A549 (cell line): ENCODE measurements around the gene CLDN7. TPM values are rescaled to one million over a fixed set of nuclear protein-coding genes. Genes with fewer than 3 reads are reported as not detected.

Source experiments
- ATAC-seq, 2 experiments: fragments of 200-7000 bp in 1 of 2; fragments of >200 bp in 1 of 2; cut with Nextera tagmentation in 1 of 2; cut with Tn5 transposase in 1 of 2; 3 replicates each; pipeline versions ENCODE4 v1.8.0 to v1.9.1; 2018 to 2020; ENCODE audit warnings: mild to moderate bottlenecking in 1 of 2, moderate library complexity in 1 of 2
- CTCF ChIA-PET: fragments of 300-600 bp; sonication (Branson Sonifier 250); formaldehyde crosslinking; extraction: SDS; loops from one replicate; lab custom pipeline; 2021; ENCODE audit warnings: antibody characterized with exemption, inconsistent platforms; lab: Yijun Ruan, JAX
- POLR2A ChIA-PET: fragments of 350-600 bp; formaldehyde crosslinking; extraction: SDS; loops from one replicate; lab custom pipeline; 2021; ENCODE audit warnings: antibody characterized with exemption, inconsistent platforms; lab: Yijun Ruan, JAX
- DNase-seq, 2 experiments: peaks; one replicate each; pipeline versions ENCODE4 v3.0.0 to v3.0.0-alpha.2; 2011 to 2016; ENCODE audit warnings: low read depth in 1 of 2, low spot score in 1 of 2
- FAIRE-seq: peaks from 2 replicates; lab custom pipeline; 2011; peaks lifted over from hg19 to GRCh38; lab: Jason Lieb, UNC
- H3K27ac ChIP-seq, 2 experiments: fragments of >200 bp; sonication (Bioruptor Twin); formaldehyde crosslinking; 3 replicates each; pipeline ENCODE4 v1.5.1; 2016 to 2017
- H3K4me1 ChIP-seq: fragments of >200 bp; sonication (Bioruptor Twin); formaldehyde crosslinking; 3 replicates; pipeline ENCODE4 v1.6.1; 2016
- H3K4me2 ChIP-seq: fragments of >200 bp; sonication (Bioruptor Twin); formaldehyde crosslinking; 3 replicates; pipeline ENCODE4 v1.6.1; 2016
- H3K4me3 ChIP-seq: fragments of >200 bp; sonication (Bioruptor Twin); formaldehyde crosslinking; 3 replicates; pipeline ENCODE4 v1.5.1; 2016
- H3K9me3 ChIP-seq: fragments of >200 bp; sonication (Bioruptor Twin); formaldehyde crosslinking; 3 replicates; pipeline ENCODE4 v1.6.1; 2016
- EHF ChIP-seq: fragments of 250-450 bp; sonication (Bioruptor Pico); IDR thresholded peaks from 2 replicates; pipeline ENCODE4 v1.5.0; 2020; ENCODE audit warnings: mild to moderate bottlenecking
- GATA3 ChIP-seq: IDR thresholded peaks from 2 replicates; pipeline ENCODE4 v1.6.1; 2012; ENCODE audit warnings: borderline replicate concordance
- HEYL ChIP-seq: fragments of 250-450 bp; sonication (Bioruptor Pico); IDR thresholded peaks from 2 replicates; pipeline ENCODE4 v1.8.0; 2021; ENCODE audit warnings: mild to moderate bottlenecking, moderate library complexity
- HOXB5 ChIP-seq: fragments of 250-450 bp; sonication (Bioruptor Pico); IDR thresholded peaks from 2 replicates; pipeline ENCODE4 v1.5.0; 2020; ENCODE audit warnings: mild to moderate bottlenecking, moderate library complexity
- JUNB ChIP-seq: fragments of >200 bp; sonication (Bioruptor Twin); formaldehyde crosslinking; IDR thresholded peaks from 2 replicates; pipeline ENCODE4 v1.6.1; 2016
- KDM1A ChIP-seq: fragments of 200-600 bp; sonication (generic); IDR thresholded peaks from 2 replicates; pipeline ENCODE4 v1.6.1; 2016; ENCODE audit warnings: low read depth, mild to moderate bottlenecking
- TP53 ChIP-seq: fragments of 250-450 bp; sonication (Bioruptor Pico); IDR thresholded peaks from 2 replicates; pipeline ENCODE4 v1.5.0; 2021; ENCODE audit warnings: mild to moderate bottlenecking, moderate library complexity
- ZNF302 ChIP-seq: fragments of 250-450 bp; sonication (Bioruptor Pico); IDR thresholded peaks from 2 replicates; pipeline ENCODE4 v1.9.0; 2021; ENCODE audit warnings: inconsistent platforms, mild to moderate bottlenecking, moderate library complexity
- ZSCAN20 ChIP-seq: fragments of 250-450 bp; sonication (Bioruptor Pico); IDR thresholded peaks from 2 replicates; pipeline ENCODE4 v1.8.0; 2022; ENCODE audit warnings: mild to moderate bottlenecking, moderate library complexity
- WGBS: methylation state at CpG from one replicate; pipeline ENCODE4 v1.1.6; 2017; ENCODE audit errors: missing lambda C conversion rate; 5-methylcytosine and 5-hydroxymethylcytosine counted together
- polyA minus RNA-seq: library from RNA; depleted of rRNA, polyadenylated mRNA; stranded (reverse); fragments of >200 nt; gene quantifications from 2 replicates; pipeline ENCODE4 v1.2.3, GENCODE V29; 2011; rRNA and poly(A)+ RNA removed
- polyA plus RNA-seq, 4 experiments: library from polyadenylated mRNA; depleted of rRNA in 3 of 4; stranded (reverse); fragments of >200 nt; fragmentation: RNase III in 1 of 4; extraction: RNeasy Plus Mini Kit Qiagen cat#74134 plus additional on column Dnase treatment in 1 of 4; gene quantifications; 2 replicates in 3 of 4; 3 replicates in 1 of 4; pipeline ENCODE4 v1.2.3, GENCODE V29; 2011 to 2017
- TF ChIP-seq, protein P1 (sequence below): fragments of >200 bp; sonication (Bioruptor Twin); formaldehyde crosslinking; IDR thresholded peaks from 3 replicates; pipeline ENCODE4 v1.5.1; 2016
- TF ChIP-seq, protein P2 (sequence below): fragments of 250-450 bp; sonication (Bioruptor Pico); IDR thresholded peaks from 2 replicates; pipeline ENCODE4 v1.5.0; 2021; ENCODE audit warnings: mild to moderate bottlenecking, moderate library complexity, borderline replicate concordance
- TF ChIP-seq, protein P3 (sequence below): IDR thresholded peaks from 2 replicates; pipeline ENCODE4 v1.6.1; 2012; ENCODE audit warnings: low read depth, borderline replicate concordance
- TF ChIP-seq, protein P4 (sequence below): IDR thresholded peaks from 2 replicates; pipeline ENCODE4 v1.6.1; 2012

The CLDN7 gene, protein sequence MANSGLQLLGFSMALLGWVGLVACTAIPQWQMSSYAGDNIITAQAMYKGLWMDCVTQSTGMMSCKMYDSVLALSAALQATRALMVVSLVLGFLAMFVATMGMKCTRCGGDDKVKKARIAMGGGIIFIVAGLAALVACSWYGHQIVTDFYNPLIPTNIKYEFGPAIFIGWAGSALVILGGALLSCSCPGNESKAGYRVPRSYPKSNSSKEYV
- 4.2 and 4.6 TPM in 2 replicates for polyA plus RNA-seq (2011; rRNA removed)
- 2.0 and 2.6 TPM in 2 replicates for polyA plus RNA-seq (2012; cell fraction: cytosol; rRNA removed)
- 2.9 and 3.1 TPM in 2 replicates for polyA plus RNA-seq (2012; cell fraction: nucleus; rRNA removed)
- 0.59 to 0.97 TPM (median 0.59 TPM) in 3 replicates for polyA plus RNA-seq (2017; fragmentation: RNase III; extraction: RNeasy Plus Mini Kit Qiagen cat#74134 plus additional on column Dnase treatment)
- 1.2 and 2.4 TPM in 2 replicates for polyA minus RNA-seq

DNA sequence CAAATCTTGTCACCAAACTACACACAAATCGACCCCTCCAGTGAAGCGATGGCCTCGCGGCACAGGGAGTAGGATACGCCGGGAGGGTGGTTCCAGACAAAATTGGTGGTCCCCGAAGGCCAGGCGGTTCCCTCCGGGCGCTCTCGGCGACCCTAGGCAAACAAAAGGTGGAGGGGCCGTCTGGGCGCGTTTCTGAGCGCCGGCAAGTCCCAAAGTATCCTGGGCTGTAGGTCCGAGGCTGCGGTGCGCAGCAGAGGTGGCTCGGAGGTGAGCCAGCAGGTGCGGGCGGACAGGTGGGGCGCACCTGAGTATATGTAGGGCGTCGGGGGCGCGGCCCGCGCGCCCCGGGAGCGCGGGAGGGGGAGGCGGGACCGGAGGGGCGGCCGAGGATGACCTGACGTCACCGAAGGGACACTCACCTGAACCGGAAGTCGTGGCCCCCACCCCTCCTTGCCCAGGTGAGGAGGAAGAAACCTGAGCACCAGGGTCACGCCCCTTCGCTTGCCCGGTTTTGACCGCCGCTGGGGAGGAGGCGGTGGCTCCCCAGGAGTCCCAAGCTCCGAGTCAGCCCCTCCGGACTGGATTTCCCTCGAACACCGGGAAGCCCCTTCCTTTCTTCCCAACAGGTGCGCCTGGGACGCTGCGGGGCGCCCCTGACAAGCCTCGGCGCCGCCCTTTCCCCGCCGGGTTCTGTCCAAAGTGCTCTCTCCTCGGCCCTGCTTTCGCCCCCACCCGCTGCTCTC is at the start of gene CLDN7:
TSS of gene CLDN7 (minus strand) at position 287 of the 743 bp plus-strand sequence. CDS start 435 bp downstream, outside the sequence.
- Histone ChIP-seq H3K27ac (peak within 1 kb of the TSS; percentile 73 to 83), H3K4me1 (peaks cover 65% of the 10 kb centered on the region), H3K9me3 (no peaks in the 10 kb centered on the region), H3K4me3 (no peak within 1 kb of the TSS), H3K4me2 (peak within 1 kb of the TSS; percentile 79)
- ChIA-PET CTCF (interaction anchor here (1.1 to 4.3 kb wide), 4 partner anchors 18 to 34 kb away, joined by 3 to 52 read pairs (median 4); partner anchors contain the start of gene SLC2A4), POLR2A (no interaction called here)
- no peak for DNase-seq
- no peak for TF ChIP-seq ZNF302 (CRISPR knock-in tag)
- no peak for TF ChIP-seq KDM1A
- TF ChIP-seq ZSCAN20 = no peak
- no peak for TF ChIP-seq JUNB
- TF ChIP-seq GATA3 = no peak
- TF ChIP-seq, protein P1, sequence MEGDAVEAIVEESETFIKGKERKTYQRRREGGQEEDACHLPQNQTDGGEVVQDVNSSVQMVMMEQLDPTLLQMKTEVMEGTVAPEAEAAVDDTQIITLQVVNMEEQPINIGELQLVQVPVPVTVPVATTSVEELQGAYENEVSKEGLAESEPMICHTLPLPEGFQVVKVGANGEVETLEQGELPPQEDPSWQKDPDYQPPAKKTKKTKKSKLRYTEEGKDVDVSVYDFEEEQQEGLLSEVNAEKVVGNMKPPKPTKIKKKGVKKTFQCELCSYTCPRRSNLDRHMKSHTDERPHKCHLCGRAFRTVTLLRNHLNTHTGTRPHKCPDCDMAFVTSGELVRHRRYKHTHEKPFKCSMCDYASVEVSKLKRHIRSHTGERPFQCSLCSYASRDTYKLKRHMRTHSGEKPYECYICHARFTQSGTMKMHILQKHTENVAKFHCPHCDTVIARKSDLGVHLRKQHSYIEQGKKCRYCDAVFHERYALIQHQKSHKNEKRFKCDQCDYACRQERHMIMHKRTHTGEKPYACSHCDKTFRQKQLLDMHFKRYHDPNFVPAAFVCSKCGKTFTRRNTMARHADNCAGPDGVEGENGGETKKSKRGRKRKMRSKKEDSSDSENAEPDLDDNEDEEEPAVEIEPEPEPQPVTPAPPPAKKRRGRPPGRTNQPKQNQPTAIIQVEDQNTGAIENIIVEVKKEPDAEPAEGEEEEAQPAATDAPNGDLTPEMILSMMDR = no peak
- no peak for TF ChIP-seq HOXB5 (CRISPR knock-in tag)
- TF ChIP-seq, protein P2, sequence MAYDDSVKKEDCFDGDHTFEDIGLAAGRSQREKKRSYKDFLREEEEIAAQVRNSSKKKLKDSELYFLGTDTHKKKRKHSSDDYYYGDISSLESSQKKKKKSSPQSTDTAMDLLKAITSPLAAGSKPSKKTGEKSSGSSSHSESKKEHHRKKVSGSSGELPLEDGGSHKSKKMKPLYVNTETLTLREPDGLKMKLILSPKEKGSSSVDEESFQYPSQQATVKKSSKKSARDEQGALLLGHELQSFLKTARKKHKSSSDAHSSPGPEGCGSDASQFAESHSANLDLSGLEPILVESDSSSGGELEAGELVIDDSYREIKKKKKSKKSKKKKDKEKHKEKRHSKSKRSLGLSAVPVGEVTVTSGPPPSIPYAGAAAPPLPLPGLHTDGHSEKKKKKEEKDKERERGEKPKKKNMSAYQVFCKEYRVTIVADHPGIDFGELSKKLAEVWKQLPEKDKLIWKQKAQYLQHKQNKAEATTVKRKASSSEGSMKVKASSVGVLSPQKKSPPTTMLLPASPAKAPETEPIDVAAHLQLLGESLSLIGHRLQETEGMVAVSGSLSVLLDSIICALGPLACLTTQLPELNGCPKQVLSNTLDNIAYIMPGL (CRISPR knock-in tag) = no peak
- TF ChIP-seq, protein P3, sequence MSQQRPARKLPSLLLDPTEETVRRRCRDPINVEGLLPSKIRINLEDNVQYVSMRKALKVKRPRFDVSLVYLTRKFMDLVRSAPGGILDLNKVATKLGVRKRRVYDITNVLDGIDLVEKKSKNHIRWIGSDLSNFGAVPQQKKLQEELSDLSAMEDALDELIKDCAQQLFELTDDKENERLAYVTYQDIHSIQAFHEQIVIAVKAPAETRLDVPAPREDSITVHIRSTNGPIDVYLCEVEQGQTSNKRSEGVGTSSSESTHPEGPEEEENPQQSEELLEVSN = no peak
- TF ChIP-seq HEYL (CRISPR knock-in tag) = no peak
- TF ChIP-seq EHF (CRISPR knock-in tag) = no peak
- WGBS = 90% methylated on average over 64 of the region's 64 CpGs
- no peak for FAIRE-seq
- ATAC-seq = no peak

DNA sequence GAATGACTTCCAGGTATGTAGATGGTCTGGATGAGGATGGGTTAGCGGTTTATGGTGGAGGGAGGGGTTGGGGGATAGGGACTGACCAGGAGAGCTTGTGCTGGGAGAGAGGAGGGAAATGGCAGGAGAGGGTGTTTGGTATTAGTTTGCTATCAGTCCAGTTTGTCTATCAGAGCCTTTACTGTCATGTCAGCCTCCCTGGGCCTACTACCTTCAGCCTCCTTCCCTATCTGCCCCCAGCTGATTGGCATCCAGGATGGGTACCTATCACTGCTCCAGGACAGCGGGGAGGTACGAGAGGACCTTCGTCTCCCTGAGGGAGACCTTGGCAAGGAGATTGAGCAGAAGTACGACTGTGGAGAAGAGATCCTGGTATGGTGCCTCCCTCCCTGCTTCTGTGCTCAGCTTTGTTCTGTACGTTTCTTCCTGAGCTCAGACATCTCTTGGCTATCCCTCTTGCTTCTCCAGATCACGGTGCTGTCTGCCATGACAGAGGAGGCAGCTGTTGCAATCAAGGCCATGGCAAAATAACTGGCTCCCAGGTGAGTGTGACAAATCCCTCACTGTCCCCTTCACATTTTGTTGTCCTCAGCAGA is 48.9 kb upstream of the CLDN7 start:
- CTCF ChIA-PET = interaction anchor here (0.9 to 4.5 kb wide), 5 partner anchors 12 to 41 kb away, joined by 3 to 22 read pairs (median 4); no protein-coding TSS in a partner anchor
- FAIRE-seq (no peak), DNase-seq (no peak), ATAC-seq (no peak)
- Histone ChIP-seq H3K9me3 (no peaks in the 10 kb centered on the region), H3K4me1 (peaks cover 56% of the 10 kb centered on the region), H3K4me3 (no peak overlapping the region), H3K27ac (no peak overlapping the region), H3K4me2 (peak overlapping the region; percentile 95; the same call in 1 of the 3 replicates)
- POLR2A ChIA-PET = interaction anchor here (0.6 kb wide), 1 partner anchor 54 kb away, joined by 3 read pairs; no protein-coding TSS in a partner anchor
- 81% methylated on average over 7 of the region's 7 CpGs for WGBS
- TF ChIP-seq HOXB5 (CRISPR knock-in tag) (no peak), GATA3 (no peak), TP53 (CRISPR knock-in tag) (peak; percentile 59; the same call in 1 of the 2 replicates)
- TF ChIP-seq, protein P4, sequence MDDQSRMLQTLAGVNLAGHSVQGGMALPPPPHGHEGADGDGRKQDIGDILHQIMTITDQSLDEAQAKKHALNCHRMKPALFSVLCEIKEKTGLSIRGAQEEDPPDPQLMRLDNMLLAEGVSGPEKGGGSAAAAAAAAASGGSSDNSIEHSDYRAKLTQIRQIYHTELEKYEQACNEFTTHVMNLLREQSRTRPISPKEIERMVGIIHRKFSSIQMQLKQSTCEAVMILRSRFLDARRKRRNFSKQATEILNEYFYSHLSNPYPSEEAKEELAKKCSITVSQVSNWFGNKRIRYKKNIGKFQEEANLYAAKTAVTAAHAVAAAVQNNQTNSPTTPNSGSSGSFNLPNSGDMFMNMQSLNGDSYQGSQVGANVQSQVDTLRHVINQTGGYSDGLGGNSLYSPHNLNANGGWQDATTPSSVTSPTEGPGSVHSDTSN = peak; percentile 14; the same call in 1 of the 2 replicates
- TF ChIP-seq, all 56 proteins: peak for 2
